ENCODE data around the gene FSD1L.

Gene FSD1L

GRCh38 chr9:105447814-105448812 lies at the start of gene FSD1L:
Gene FSD1L (plus strand): TSS chr9:105448034. CDS start chr9:105448221, 187 bp downstream.
- peak; percentile 67 for DNase-seq

GRCh38 chr9:105399117-105399516 lies 48.7 kb upstream of the FSD1L start:
- no peak for DNase-seq

GRCh38 chr9:105401651-105402050 lies 46.2 kb upstream of the FSD1L start:
- no peak for DNase-seq

GRCh38 chr9:105403552-105404248 lies 44.1 kb upstream of the FSD1L start:
- no peak for DNase-seq

- peak; percentile 24 for DNase-seq
These were observed 42.2 kb upstream of the FSD1L start for GRCh38 chr9:105405514-105406131.

DNA sequence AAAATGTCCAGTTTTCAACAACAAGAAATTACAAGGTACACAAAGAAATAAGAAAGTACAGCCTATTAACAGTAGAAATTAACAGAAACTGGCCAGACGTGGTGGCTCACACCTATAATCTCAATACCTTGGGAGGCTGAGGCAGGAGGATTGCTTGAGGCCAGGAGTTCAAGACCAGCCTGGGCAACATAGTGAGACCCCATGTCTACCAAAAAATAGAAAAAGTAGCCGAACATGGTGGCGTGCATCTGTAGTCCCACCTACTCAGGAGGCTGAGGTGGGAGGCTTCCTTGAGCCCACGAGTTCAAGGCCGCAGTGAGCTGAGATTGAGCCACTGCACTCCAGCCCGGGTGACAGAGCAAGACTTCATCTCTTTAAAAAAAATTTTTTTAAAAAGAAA lies 41.5 kb upstream of the FSD1L start:
- DNase-seq = no peak

DNA sequence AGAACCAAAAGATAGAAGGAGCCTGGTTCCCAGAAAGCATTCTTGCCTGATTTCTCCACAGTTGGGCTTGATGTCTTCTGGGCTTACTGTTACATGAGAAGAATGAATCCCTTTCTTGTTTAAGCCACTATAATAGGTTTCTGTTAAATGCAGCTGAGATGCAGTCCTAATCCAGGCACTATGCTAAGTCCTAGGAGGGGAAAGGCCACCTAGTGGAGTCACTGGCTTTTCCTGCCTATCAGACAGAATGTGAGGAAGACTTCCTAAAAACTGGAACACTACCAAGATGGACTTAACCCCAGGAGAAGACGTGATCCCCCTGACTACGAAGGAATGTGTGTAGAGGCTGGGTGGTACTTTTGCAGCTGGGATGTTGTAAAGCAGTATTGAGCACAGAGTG lies 34.3 kb upstream of the FSD1L start:
- no peak for DNase-seq

- peak; percentile 65 for DNase-seq
These were observed 32.7 kb upstream of the FSD1L start for GRCh38 chr9:105414947-105415661.

DNA sequence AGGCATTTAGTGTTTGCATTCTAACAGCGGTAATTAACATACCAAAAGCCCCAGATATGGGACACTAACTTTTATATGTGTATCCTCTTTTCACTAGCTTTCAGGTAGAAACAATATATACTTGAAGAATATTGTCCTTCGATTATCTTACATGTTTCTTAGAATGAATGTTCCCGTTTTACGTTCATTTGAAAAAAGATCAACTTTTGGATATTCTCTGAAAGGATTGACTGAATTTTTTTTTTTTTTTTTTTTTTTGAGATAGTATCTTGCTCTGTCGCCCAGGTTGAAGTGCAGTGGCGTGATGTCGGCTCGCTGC lies 32.2 kb upstream of the FSD1L start:
- DNase-seq = no peak

DNA sequence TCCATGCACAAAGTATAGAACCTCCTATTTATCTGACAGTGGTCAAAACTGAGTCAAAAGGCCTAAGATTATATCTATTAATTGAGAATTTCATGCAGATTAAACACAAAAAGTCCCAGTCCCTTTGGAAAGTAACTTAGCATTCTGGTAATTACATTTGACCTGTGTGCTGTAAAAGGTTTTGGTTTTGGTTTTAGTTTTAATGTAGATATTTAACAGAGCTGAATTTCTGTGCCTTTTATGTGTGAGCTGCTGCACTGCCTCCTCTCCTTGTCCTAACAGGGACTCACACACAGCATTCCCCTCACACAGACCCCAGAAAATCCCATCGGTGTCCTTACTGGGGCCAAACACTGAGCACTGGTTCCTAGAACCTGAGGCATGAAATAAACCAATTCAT lies 31.0 kb upstream of the FSD1L start:
- DNase-seq = no peak

DNA sequence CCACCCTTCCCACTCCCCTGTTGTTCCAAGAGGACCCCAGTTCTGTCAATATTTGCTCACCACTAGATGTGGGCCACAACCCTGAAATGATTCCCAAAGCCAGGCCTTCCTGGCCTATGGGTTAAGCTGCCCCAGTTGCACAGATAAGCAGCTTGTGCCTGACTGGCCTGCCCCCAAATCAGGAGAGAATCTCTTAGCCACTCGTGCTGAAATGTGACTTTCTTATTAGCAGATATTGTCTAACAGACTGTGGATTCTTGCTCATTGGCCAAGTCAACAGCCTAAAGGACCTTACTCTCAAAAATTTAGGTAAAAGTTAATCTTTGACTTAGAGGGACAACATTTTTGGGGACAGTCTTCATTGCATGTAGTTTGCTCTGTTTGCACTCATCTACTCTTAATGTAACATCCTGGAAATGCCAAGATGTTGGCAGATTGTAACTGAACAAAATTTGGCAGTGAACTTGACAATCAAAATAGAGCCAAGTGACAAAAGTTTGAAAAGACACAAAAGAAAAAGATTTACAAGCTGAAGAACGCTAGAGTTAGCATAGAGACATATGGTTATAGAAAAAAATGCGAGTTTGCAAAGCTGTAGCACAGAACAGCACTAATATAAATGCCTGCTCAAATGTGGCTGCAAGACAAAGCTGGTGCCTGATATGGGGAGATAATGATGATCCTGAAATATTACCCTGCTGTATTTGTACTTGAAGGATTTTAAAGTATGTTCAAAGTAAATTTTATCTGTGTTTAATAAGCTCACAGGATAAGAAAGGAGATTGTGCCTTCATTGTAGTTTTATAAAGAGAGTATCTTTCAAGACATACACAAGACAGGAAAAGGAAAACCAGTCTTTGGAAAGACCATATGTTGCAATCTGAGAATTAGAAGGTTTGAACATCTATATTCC lies 29.0 kb upstream of the FSD1L start:
- DNase-seq = no peak

DNA sequence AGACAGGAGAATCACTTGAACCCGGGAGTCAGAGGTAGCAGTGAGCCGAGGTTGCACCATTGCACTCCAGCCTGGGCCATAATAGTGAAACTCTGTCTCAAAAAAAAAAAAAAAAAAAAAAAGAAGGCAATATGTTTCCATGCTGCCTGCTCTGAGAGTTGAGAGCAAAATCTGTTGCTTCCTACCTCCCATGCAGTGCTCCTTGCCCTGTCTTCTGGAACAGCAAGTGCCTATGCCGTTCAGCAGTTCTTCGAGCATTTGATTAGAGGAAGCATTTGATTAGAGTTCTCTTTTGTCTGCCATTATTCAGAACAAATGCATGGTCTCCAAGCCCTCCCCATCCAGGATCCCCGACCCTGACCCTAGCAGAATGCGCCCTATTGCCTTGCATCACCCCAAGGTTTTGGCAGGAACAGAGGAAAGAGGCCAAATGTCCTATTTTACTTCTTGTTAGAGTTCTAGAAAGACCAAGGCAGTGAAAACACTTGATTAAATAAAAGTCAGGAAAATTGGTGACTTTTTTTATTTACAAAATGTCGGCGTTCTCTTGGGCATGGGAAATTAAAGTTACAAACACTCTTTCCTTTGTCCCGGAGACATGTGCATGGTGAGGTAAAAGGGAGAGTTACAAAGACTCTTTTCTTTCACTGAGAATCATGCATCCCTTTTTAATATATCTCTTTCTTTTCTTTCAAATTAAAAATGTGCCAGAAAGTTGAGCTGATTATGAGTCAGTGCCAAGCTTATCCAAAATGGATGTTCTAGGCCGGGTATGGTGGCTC lies 27.8 kb upstream of the FSD1L start:
- no peak for DNase-seq

DNA sequence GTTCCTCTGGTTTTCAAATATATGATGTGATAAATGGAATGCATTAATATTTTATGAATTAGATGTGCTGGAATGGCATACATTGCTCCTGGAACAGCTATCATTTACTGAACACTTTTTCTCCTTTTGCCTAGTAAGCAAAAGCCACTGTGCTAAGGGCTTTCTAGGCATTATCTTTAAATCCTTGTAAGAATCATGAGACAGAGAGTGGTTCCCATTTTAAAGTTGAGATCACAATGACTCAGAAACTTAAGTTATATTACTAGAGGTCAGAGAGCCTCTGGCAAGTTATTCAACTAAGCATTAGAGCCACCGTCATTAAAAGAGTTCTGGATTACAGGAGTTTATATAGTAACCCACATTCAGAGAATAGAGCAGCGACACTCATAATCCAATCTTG lies 26.7 kb upstream of the FSD1L start:
- DNase-seq = no peak

DNA sequence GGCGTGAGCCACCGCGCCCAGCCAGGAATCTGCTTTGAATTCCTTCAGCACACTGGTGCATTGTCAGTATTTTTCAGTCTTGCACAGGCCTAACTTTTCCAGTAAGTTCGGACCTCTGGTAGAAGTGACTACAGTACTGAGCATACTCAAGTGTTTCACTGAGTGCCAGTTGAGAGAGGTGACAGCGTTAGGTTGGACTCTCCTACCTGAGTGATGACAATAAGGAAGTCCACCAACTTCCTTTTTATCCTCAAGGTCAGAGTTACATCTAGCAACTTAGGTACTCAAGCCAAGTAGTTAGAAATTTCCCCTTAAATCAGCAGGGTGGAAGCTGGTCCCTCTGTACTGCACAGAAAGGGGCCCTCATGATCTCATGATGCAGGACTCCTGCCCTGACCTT lies 26.0 kb upstream of the FSD1L start:
- DNase-seq = no peak

DNA sequence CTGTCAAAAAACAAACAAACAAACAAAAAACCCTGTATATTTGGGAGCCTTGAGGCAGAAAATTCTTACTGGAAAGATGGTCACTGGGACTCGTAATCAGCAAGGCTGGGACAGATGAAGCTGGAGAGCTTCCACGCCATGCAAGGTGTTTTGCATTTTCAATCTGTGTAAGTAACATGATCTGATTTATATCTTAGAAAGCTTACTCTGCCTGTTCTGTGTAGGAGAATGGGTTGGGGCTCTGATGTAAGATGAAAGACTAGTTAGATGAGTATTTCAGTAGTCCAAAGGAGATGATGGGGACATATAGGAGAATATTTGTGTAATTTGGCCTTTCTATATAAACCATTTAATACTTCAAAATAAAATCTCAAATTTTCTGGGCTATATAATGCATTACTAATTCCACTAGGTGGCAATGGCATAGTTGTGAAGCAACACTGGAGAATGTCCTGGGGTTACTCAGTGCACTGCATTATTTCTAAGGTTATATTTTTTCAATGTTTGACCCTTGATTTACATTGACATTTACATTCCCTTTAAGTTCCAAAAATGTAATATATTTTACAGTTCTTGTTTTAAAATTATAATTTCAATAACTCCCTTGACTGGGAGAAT lies 21.9 kb upstream of the FSD1L start:
- peak; percentile 3 for DNase-seq

- no peak for DNase-seq
These were observed 21.2 kb upstream of the FSD1L start for GRCh38 chr9:105426657-105427056.

- DNase-seq = no peak
These were observed 16.2 kb upstream of the FSD1L start for GRCh38 chr9:105431424-105432246.

GRCh38 chr9:105432247-105432842 lies 15.5 kb upstream of the FSD1L start:
- DNase-seq = no peak

DNA sequence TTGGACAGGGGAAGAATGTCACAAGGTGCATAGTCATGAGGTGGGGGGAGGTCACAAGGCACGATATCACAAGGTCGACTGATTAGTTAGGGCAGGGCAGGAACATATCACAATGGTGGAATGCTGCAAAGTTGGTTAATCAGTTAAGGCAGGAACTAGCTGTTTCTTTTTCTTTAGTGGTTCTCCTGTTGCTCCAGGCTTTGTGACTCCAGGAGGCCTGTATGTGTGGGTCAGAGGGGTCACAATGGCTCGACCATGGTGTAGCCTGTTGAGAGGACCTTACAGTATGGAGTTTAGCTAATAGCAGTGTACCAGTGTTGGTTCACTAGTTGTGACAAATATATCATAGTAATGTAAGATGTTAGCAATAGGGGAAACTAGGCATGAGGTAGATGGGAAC lies 12.4 kb upstream of the FSD1L start:
- no peak for DNase-seq
